Activated CD4-positive, alpha-beta T cell treated with anti-CD3 and anti-CD28 coated beads for 36 hours (primary cell): ENCODE results near the gene GREB1. TPM values are rescaled to one million over a fixed set of nuclear protein-coding genes. Genes with fewer than 3 reads are reported as not detected.
A peak's percentile ranks its signal among the peaks of the same experiment; 100 is the strongest.

ENCODE experiments used
- ATAC-seq: fragments of 200-7000 bp; cut with Tn5 transposase; one replicate; pipeline ENCODE4 v1.10.0; 2021; ENCODE audit warnings: mild to moderate bottlenecking, moderate library complexity
- CTCF ChIA-PET: fragments of 350-600 bp; sonication (Branson Sonifier 250); formaldehyde crosslinking; loops from one replicate; lab custom pipeline; 2021; ENCODE audit warnings: antibody characterized with exemption; lab: Charles Lee
- POLR2A ChIA-PET: fragments of 350-600 bp; sonication (Branson Sonifier 250); formaldehyde crosslinking; loops from one replicate; lab custom pipeline; 2021; ENCODE audit warnings: antibody characterized with exemption, inconsistent platforms; lab: Charles Lee
- DNase-seq: peaks from one replicate; pipeline ENCODE4 v3.0.0-alpha.2; 2020
- H3K27ac Mint-ChIP-seq: one replicate; pipeline ENCODE4 v1.8.0; 2021; ENCODE audit warnings: mixed read lengths
- H3K27me3 Mint-ChIP-seq: one replicate; pipeline ENCODE4 v1.8.0; 2021; ENCODE audit warnings: mixed read lengths
- H3K36me3 Mint-ChIP-seq: one replicate; pipeline ENCODE4 v1.8.0; 2021; ENCODE audit warnings: low read depth, mixed read lengths
- H3K4me1 Mint-ChIP-seq: one replicate; pipeline ENCODE4 v1.8.0; 2021; ENCODE audit warnings: mixed read lengths
- H3K4me3 Mint-ChIP-seq: one replicate; pipeline ENCODE4 v1.8.0; 2021; ENCODE audit warnings: mild to moderate bottlenecking, moderate library complexity, mixed read lengths
- H3K9me3 Mint-ChIP-seq: one replicate; pipeline ENCODE4 v1.8.0; 2021; ENCODE audit warnings: low read depth, mixed read lengths
- intact Hi-C, 2 experiments: fragments of 100-400 bp; cut with DNase I in 1 of 2; cut with micrococcal nuclease in 1 of 2; formaldehyde crosslinking; loops; one replicate each; pipeline versions ENCODE4 v1.14.2 to v1.15.1; 2022 to 2024; cut with DNase I, micrococcal nuclease
- total RNA-seq, 2 experiments: library from RNA; stranded (reverse); gene quantifications; one replicate each; pipeline ENCODE4 v1.2.3, GENCODE V29; 2021

GREB1 gene
- total RNA-seq, 2 experiments from 2014 or later = 0.57 to 0.65 TPM

GRCh38 chr2:11682590-11682915 is 148.7 kb downstream of the GREB1 start:
- no peak overlapping the region for H3K4me3 Mint-ChIP-seq
- H3K36me3 Mint-ChIP-seq = no peaks in the 10 kb centered on the region
- H3K27ac Mint-ChIP-seq = no peak overlapping the region
- intact Hi-C loops = loop anchor here (1.0 to 5.0 kb wide), 4 partner anchors 98 to 550 kb away; a partner anchor contains a TSS
- peaks cover 4% of the 10 kb centered on the region for H3K4me1 Mint-ChIP-seq
- ATAC-seq = no peak
- CTCF ChIA-PET = interaction anchor here (0.6 to 9.7 kb wide), 9 partner anchors 10 to 536 kb away, joined by 3 to 168 read pairs (median 4); no protein-coding TSS in a partner anchor
- POLR2A ChIA-PET = no interaction called here
- H3K27me3 Mint-ChIP-seq = peaks cover 10% of the 10 kb centered on the region
- no peaks in the 10 kb centered on the region for H3K9me3 Mint-ChIP-seq
- DNase-seq = no peak

- no peaks in the 10 kb centered on the region for H3K9me3 Mint-ChIP-seq
- CTCF ChIA-PET = interaction anchor here (0.6 to 9.7 kb wide), 11 partner anchors 9 to 1305 kb away, joined by 3 to 168 read pairs (median 4); partner anchors contain the start of gene NTSR2
- POLR2A ChIA-PET = interaction anchor here (0.6 kb wide), 1 partner anchor 217 kb away, joined by 3 read pairs; no protein-coding TSS in a partner anchor
- peaks cover 10% of the 10 kb centered on the region for H3K27me3 Mint-ChIP-seq
- no peak overlapping the region for H3K4me3 Mint-ChIP-seq
- H3K36me3 Mint-ChIP-seq = no peaks in the 10 kb centered on the region
- peaks cover 10% of the 10 kb centered on the region for H3K4me1 Mint-ChIP-seq
- DNase-seq (no peak), ATAC-seq (no peak)
- no peak overlapping the region for H3K27ac Mint-ChIP-seq
- intact Hi-C loops = loop anchor here (2.0 to 5.0 kb wide), 3 partner anchors 99 to 551 kb away; a partner anchor contains a TSS
These were observed 149.6 kb downstream of the GREB1 start for GRCh38 chr2:11683476-11683875.

- Mint-ChIP-seq H3K4me1 (peaks cover 13% of the 10 kb centered on the region), H3K27ac (no peak overlapping the region), H3K36me3 (no peaks in the 10 kb centered on the region), H3K4me3 (no peak overlapping the region), H3K9me3 (no peaks in the 10 kb centered on the region), H3K27me3 (peaks cover 9% of the 10 kb centered on the region)
- DNase-seq (no peak), ATAC-seq (no peak)
- intact Hi-C loops = loop anchor here (2.0 to 5.0 kb wide), 3 partner anchors 99 to 551 kb away; a partner anchor contains a TSS
- ChIA-PET CTCF (interaction anchor here (0.6 to 9.7 kb wide), 12 partner anchors 9 to 1304 kb away, joined by 3 to 168 read pairs (median 4); partner anchors contain the start of gene NTSR2), POLR2A (no interaction called here)
These were observed 150.1 kb downstream of the GREB1 start for GRCh38 chr2:11683966-11684365.

GRCh38 chr2:11684894-11685460 is 151.1 kb downstream of the GREB1 start:
- CTCF ChIA-PET = interaction anchor here (1.1 to 9.7 kb wide), 4 partner anchors 12 to 554 kb away, joined by 3 to 168 read pairs (median 4); no protein-coding TSS in a partner anchor

GRCh38 chr2:11685906-11686470 is 152.1 kb downstream of the GREB1 start:
- intact Hi-C loops = no loop called here
- Mint-ChIP-seq H3K36me3 (no peaks in the 10 kb centered on the region), H3K27me3 (peaks cover 8% of the 10 kb centered on the region), H3K4me1 (peaks cover 13% of the 10 kb centered on the region), H3K4me3 (no peak overlapping the region), H3K9me3 (no peaks in the 10 kb centered on the region), H3K27ac (no peak overlapping the region)
- CTCF ChIA-PET = interaction anchor here (1.1 to 9.7 kb wide), 3 partner anchors 10 to 95 kb away, joined by 3 to 168 read pairs (median 4); no protein-coding TSS in a partner anchor
- no peak for DNase-seq
- POLR2A ChIA-PET = no interaction called here
- no peak for ATAC-seq

More at GRCh38 chr2:11684894-11685460, 151.1 kb downstream of the GREB1 start:
- H3K36me3 Mint-ChIP-seq = no peaks in the 10 kb centered on the region
- intact Hi-C loops = loop anchor here in 1 of 2 experiments (5.0 kb wide), 1 partner anchor 208 kb away; no protein-coding TSS in a partner anchor
- H3K4me3 Mint-ChIP-seq = no peak overlapping the region
- H3K4me1 Mint-ChIP-seq = peaks cover 13% of the 10 kb centered on the region
- no peak for ATAC-seq
- peaks cover 8% of the 10 kb centered on the region for H3K27me3 Mint-ChIP-seq
- POLR2A ChIA-PET = no interaction called here
- DNase-seq = no peak
- H3K9me3 Mint-ChIP-seq = no peaks in the 10 kb centered on the region
- H3K27ac Mint-ChIP-seq = no peak overlapping the region

GRCh38 chr2:11687736-11688135 is 153.9 kb downstream of the GREB1 start:
- Mint-ChIP-seq H3K9me3 (no peaks in the 10 kb centered on the region), H3K4me1 (peaks cover 9% of the 10 kb centered on the region), H3K27ac (no peak overlapping the region), H3K4me3 (no peak overlapping the region), H3K27me3 (peaks cover 5% of the 10 kb centered on the region), H3K36me3 (no peaks in the 10 kb centered on the region)
- intact Hi-C loops = loop anchor here (1.0 kb wide), 2 partner anchors 59 to 92 kb away; partner anchors contain the start of gene LPIN1 (in 1 of the 2)
- ATAC-seq (no peak), DNase-seq (no peak)
- POLR2A ChIA-PET = interaction anchor here (0.6 kb wide), 1 partner anchor 92 kb away, joined by 7 read pairs; no protein-coding TSS in a partner anchor
- CTCF ChIA-PET = interaction anchor here (0.5 to 9.7 kb wide), 19 partner anchors 16 to 1337 kb away, joined by 3 to 168 read pairs (median 4); partner anchors contain the start of gene NTSR2

GRCh38 chr2:11688222-11689069 is 154.6 kb downstream of the GREB1 start:
- Mint-ChIP-seq H3K27me3 (peaks cover 5% of the 10 kb centered on the region), H3K4me1 (peaks cover 9% of the 10 kb centered on the region), H3K4me3 (no peak overlapping the region), H3K36me3 (no peaks in the 10 kb centered on the region), H3K9me3 (no peaks in the 10 kb centered on the region), H3K27ac (no peak overlapping the region)
- DNase-seq (peak; percentile 92), ATAC-seq (peak; percentile 95)
- ChIA-PET CTCF (interaction anchor here (0.5 to 9.7 kb wide), 20 partner anchors 10 to 1336 kb away, joined by 3 to 168 read pairs (median 4); partner anchors contain the start of genes LPIN1 and NTSR2), POLR2A (interaction anchor here (0.6 kb wide), 1 partner anchor 91 kb away, joined by 7 read pairs; no protein-coding TSS in a partner anchor)
- intact Hi-C loops = loop anchor here (1.0 kb wide), 2 partner anchors 58 to 91 kb away; partner anchors contain the start of gene LPIN1 (in 1 of the 2)

- intact Hi-C loops = loop anchor here in 1 of 2 experiments (5.0 kb wide), 1 partner anchor 1316 kb away; no protein-coding TSS in a partner anchor
- H3K4me3 Mint-ChIP-seq = no peak overlapping the region
- H3K27me3 Mint-ChIP-seq = no peaks in the 10 kb centered on the region
- peaks cover 9% of the 10 kb centered on the region for H3K4me1 Mint-ChIP-seq
- ChIA-PET POLR2A (no interaction called here), CTCF (interaction anchor here (1.0 to 9.7 kb wide), 4 partner anchors 10 to 90 kb away, joined by 3 to 168 read pairs (median 6); no protein-coding TSS in a partner anchor)
- no peak for DNase-seq
- no peaks in the 10 kb centered on the region for H3K36me3 Mint-ChIP-seq
- no peak overlapping the region for H3K27ac Mint-ChIP-seq
- no peaks in the 10 kb centered on the region for H3K9me3 Mint-ChIP-seq
- ATAC-seq = no peak
These were observed 157.3 kb downstream of the GREB1 start for GRCh38 chr2:11691076-11691660.
